Measurements from ENCODE around the gene DMRTC2.

DMRTC2 gene

DNA sequence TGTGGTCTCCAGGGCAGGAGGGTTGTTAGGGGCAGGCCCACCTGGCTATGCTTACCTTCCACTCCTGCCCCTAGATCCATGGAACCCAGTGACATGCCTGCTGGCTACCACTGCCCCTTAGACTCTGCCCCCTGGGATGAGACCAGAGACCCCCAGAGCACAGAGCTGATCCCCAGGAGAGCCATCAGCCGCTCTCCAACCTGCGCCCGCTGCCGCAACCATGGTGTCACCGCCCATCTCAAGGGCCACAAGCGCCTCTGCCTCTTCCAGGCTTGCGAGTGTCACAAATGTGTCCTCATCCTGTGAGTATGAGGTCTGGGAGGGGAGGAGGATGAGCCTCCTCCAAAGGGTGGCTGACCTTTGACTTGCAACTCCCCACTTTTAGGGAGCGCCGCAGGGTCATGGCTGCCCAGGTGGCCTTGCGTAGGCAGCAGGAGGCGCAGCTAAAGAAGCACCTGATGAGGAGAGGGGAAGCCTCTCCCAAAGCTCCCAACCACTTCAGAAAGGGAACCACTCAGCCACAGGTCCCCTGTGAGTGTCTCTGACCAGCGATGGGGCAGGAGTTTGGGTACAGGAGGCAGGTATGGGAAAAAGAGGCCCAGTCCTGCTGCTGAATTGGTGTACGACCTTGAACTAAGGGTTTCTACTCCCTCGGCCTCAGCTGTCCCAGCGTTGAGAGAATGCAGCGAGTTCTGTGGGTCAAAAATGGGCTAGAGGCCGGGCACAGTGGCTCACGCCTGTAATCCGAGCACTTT lies 2.7 kb downstream of the DMRTC2 start:
- no peak for DNase-seq (ENCODE audit: low read depth)

GRCh38 chr19:41848666-41849065 lies 3.8 kb downstream of the DMRTC2 start:
- DNase-seq (ENCODE audit: low read depth): no peak

GRCh38 chr19:41849067-41849466 lies 4.2 kb downstream of the DMRTC2 start:
- DNase-seq (ENCODE audit: low read depth): no peak

- no peak for DNase-seq (ENCODE audit: low read depth)
Observed at GRCh38 chr19:41850381-41850780, 5.5 kb downstream of the DMRTC2 start.

- DNase-seq (ENCODE audit: low read depth): no peak
Observed at GRCh38 chr19:41851456-41851855, 6.6 kb downstream of the DMRTC2 start.

- no peak for DNase-seq (ENCODE audit: low read depth)
Observed at GRCh38 chr19:41853344-41853743, 8.5 kb downstream of the DMRTC2 start.

- no peak for DNase-seq (ENCODE audit: low read depth)
Observed at GRCh38 chr19:41853768-41854167, 8.9 kb downstream of the DMRTC2 start.

DNA sequence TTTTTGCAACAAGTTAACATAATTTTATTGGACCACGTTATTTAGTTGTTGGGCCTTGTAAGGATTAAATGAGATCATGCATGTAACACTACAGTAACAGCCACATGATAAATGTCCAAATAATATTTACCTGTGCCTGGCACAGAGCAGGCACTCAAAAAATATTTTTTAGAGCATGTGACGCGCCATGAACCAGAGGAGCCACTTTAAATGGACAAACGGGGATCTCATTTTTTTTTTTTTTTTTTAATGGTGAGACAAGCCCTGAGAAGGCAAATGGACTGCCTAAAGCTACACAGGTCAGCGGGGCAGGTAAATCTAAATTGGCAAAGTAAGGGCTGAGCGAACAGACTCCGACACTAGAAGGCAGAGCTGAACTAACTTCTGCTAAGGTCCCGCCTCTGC lies 14.4 kb downstream of the DMRTC2 start:
- no peak for DNase-seq (ENCODE audit: low read depth)

- DNase-seq (ENCODE audit: low read depth): peak; percentile 93
Observed at GRCh38 chr19:41859618-41860418, 15.0 kb downstream of the DMRTC2 start, which contains the start of gene RPS19. Gene RPS19, plus strand, starts transcription at chr19:41860255. Its CDS starts 520 bp downstream, at chr19:41860775.

GRCh38 chr19:41860419-41861115 lies 15.7 kb downstream of the DMRTC2 start:
- no peak for DNase-seq (ENCODE audit: low read depth)

DNA sequence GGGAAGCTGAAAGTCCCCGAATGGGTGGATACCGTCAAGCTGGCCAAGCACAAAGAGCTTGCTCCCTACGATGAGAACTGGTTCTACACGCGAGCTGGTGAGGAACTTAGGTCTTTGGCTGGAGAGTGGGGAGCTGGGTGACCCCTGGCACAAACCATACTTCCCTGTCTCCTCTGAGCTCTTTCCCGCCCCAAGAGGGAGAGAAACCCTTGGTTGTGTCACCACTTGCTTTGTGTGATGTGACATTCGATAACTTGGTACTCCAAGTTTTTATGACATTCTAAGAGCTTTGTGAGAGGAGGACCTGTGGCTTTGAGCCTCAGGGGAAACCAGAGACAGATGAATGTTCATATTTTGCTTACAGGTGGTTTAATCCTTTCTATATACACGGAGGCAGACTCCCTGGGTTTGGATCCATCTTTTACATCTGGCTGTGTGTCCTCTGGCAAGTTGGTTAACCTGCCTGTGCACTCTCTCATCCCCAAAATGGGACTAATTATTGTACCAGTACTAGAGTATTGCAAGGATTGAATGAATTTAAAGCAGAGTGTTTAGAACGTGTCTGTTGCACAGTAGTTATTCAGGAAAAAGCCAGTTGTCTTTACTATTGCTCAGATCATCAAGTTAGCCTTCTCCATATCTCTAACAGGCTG lies 16.4 kb downstream of the DMRTC2 start:
- DNase-seq (ENCODE audit: low read depth): no peak

GRCh38 chr19:41861846-41862245 lies 17.0 kb downstream of the DMRTC2 start:
- no peak for DNase-seq (ENCODE audit: low read depth)

DNA sequence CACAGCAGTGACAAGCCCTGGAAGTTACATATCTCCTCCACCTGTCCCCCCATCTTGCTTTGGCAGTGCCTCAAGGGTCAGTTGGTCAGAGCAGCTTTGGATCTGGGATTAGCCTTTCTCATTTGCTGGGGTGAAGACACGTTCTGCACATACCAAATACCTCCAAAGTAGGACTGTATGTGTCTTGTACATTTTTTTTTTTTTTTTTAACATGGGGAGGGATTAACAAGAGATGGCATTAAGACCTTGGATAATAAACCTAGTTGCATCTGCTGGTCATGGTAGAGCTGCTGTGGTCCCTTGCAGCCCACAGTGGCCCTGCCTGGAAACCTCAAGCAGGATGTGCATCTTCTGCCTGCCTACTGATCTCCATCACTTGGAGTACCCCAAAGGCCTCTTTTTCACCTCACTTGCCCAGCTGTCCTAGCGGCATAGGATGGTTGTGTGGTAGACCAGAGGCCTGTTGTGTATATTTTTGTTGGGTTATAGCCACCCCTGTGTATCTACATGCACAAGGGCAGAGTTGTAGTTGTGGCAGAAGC lies 17.7 kb downstream of the DMRTC2 start:
- DNase-seq (ENCODE audit: low read depth): no peak

- DNase-seq (ENCODE audit: low read depth): no peak
Observed at GRCh38 chr19:41863209-41863931, 18.5 kb downstream of the DMRTC2 start.

- no peak for DNase-seq (ENCODE audit: low read depth)
Observed at GRCh38 chr19:41864374-41864773, 19.5 kb downstream of the DMRTC2 start.

DNA sequence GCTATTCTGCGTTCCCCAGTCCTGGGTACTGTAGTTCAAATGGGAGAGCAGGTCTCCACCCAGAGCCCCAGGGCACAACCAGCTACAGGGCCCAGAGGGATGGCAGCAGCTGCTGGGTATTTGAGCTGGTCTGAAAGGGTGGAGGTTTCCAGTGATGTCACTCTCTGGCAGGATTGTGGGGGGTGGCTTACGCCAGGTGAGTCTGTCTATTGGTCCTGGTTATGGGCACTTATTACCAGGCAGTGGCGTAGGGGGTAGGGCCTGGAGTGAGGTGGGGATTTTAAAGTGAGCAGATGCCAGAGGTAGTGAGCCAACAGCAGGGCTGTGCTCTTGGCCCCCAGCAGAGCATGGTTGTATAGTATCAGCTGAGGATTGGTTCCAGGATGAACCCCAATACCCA lies 21.4 kb downstream of the DMRTC2 start:
- no peak for DNase-seq (ENCODE audit: low read depth)

- no peak for DNase-seq (ENCODE audit: low read depth)
Observed at GRCh38 chr19:41868120-41868988, 23.5 kb downstream of the DMRTC2 start.

GRCh38 chr19:41868989-41869300 lies 24.1 kb downstream of the DMRTC2 start:
- DNase-seq (ENCODE audit: low read depth): no peak

DNA sequence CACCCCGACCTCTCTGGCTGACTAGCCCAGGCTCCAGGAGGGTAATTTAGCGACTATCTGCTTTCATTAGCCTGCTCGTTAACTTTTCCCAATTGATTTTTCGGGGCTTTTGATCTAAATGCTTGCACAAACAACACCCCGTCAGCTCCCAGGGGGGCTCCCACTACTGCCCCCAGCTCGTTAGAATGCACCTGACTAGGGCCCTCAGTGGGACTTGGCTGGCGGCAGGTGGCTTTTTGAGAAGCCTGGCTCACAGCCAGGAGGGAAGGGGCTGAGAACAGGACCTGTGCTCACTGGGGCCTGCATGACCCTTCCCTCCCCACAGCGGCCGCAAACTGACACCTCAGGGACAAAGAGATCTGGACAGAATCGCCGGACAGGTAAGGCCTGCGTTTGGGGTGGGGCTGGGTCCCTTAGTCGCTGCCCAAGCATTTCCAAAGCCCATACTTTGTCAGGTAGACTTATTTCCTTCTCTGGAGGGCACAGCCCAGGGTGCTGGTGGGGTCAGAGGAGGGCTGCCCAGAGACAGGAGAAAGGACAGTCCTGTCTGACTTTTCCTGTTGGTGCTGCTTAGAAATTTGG lies 24.6 kb downstream of the DMRTC2 start:
- no peak for DNase-seq (ENCODE audit: low read depth)

DNA sequence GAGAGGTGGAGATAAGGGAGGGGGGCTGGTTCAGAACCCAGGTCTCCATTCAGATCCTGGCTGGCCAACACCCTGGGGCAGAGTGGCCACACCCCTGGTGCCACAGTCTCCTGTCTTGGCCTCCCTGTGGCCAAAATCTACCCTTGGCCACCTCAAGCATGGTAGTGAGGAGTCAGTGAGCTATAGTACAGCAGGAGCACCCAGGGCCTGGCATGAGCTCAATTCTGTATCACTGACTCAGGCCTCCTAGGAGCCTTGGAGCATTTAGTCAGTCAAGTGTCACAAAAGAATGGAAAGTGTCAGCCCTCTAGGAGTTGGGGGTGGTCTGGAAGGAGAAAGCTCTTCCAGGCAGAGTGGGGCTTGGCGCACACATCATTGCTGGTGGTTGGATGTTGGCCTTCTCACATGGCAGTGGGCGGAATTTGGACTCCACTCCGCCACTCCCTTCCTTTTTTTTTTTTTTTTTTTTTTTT lies 25.6 kb downstream of the DMRTC2 start:
- DNase-seq (ENCODE audit: low read depth): no peak
